H9 (cell line): ENCODE results near the gene FOXF1. TPM values are rescaled to one million over a fixed set of nuclear protein-coding genes. Genes with fewer than 3 reads are reported as not detected.

ENCODE experiments used
- DNase-seq: peaks from one replicate; pipeline ENCODE4 v3.0.0-alpha.2; 2017
- H2AFZ ChIP-seq: one replicate; pipeline ENCODE4 v1.6.1; 2013; ENCODE audit warnings: mild to moderate bottlenecking, low read length, control low read depth, moderate library complexity
- H2AK5ac ChIP-seq: 2 replicates; pipeline ENCODE4 v1.6.1; 2013; ENCODE audit warnings: low read length, control low read depth, mixed read lengths; ENCODE audit not compliant: insufficient read length
- H2BK120ac ChIP-seq: one replicate; pipeline ENCODE4 v1.6.1; 2013; ENCODE audit warnings: low read depth, mild to moderate bottlenecking, low read length, control low read depth, inconsistent platforms; ENCODE audit not compliant: poor library complexity, severe bottlenecking
- H2BK12ac ChIP-seq: 2 replicates; pipeline ENCODE4 v1.6.1; 2013; ENCODE audit warnings: low read length, control low read depth, mixed read lengths, low read depth; ENCODE audit not compliant: insufficient read length
- H2BK15ac ChIP-seq: 2 replicates; pipeline ENCODE4 v1.6.1; 2013; ENCODE audit warnings: low read depth, low read length, control low read depth
- H2BK20ac ChIP-seq: one replicate; pipeline ENCODE4 v1.6.1; 2013; ENCODE audit warnings: low read depth, mild to moderate bottlenecking, low read length, control low read depth, inconsistent platforms; ENCODE audit not compliant: poor library complexity, severe bottlenecking
- H2BK5ac ChIP-seq: 2 replicates; pipeline ENCODE4 v1.6.1; 2013; ENCODE audit warnings: low read length, control low read depth, mixed read lengths; ENCODE audit not compliant: insufficient read length
- H3K14ac ChIP-seq: 2 replicates; pipeline ENCODE4 v1.6.1; 2013; ENCODE audit warnings: low read length, control low read depth; ENCODE audit not compliant: insufficient read depth
- H3K18ac ChIP-seq: 2 replicates; pipeline ENCODE4 v1.6.1; 2013; ENCODE audit warnings: low read depth, mild to moderate bottlenecking, mixed read lengths, low read length, control low read depth; ENCODE audit not compliant: insufficient read length
- H3K23ac ChIP-seq: 2 replicates; pipeline ENCODE4 v1.6.1; 2013; ENCODE audit warnings: low read length, control low read depth, mixed read lengths, low read depth; ENCODE audit not compliant: insufficient read length
- H3K23me2 ChIP-seq: 2 replicates; pipeline ENCODE4 v1.6.1; 2013; ENCODE audit warnings: low read depth, mild to moderate bottlenecking, mixed read lengths, low read length, control low read depth; ENCODE audit not compliant: insufficient read length, poor library complexity, severe bottlenecking
- H3K27ac ChIP-seq: 2 replicates; pipeline ENCODE4 v1.5.1; 2013; ENCODE audit warnings: low read length, control low read depth, mixed read lengths, low read depth; ENCODE audit not compliant: insufficient read length
- H3K27me3 ChIP-seq: 2 replicates; pipeline ENCODE4 v1.6.1; 2013; ENCODE audit warnings: low read length, control low read depth, inconsistent platforms; ENCODE audit not compliant: insufficient read depth
- H3K4ac ChIP-seq: 2 replicates; pipeline ENCODE4 v1.6.1; 2013; ENCODE audit warnings: low read depth, mild to moderate bottlenecking, control low read depth, inconsistent platforms, low read length, moderate library complexity
- H3K4me1 ChIP-seq: 2 replicates; pipeline ENCODE4 v1.6.1; 2013; ENCODE audit warnings: low read length, control low read depth, inconsistent platforms; ENCODE audit not compliant: insufficient read depth
- H3K4me2 ChIP-seq: 2 replicates; pipeline ENCODE4 v1.6.1; 2013; ENCODE audit warnings: low read length, control low read depth, mixed read lengths; ENCODE audit not compliant: insufficient read length, insufficient read depth
- H3K56ac ChIP-seq: 2 replicates; pipeline ENCODE4 v1.6.1; 2013; ENCODE audit warnings: low read depth, mild to moderate bottlenecking, mixed read lengths, low read length, control low read depth; ENCODE audit not compliant: insufficient read length
- H3K79me1 ChIP-seq: 2 replicates; pipeline ENCODE4 v1.6.1; 2013; ENCODE audit warnings: low read depth, mild to moderate bottlenecking, moderate library complexity, low read length, control low read depth, inconsistent platforms; ENCODE audit not compliant: insufficient read depth, poor library complexity, severe bottlenecking
- H3K79me2 ChIP-seq: 2 replicates; pipeline ENCODE4 v1.6.1; 2013; ENCODE audit warnings: low read length, control low read depth, inconsistent platforms; ENCODE audit not compliant: insufficient read depth
- H3K9ac ChIP-seq: 2 replicates; pipeline ENCODE4 v1.6.1; 2013; ENCODE audit warnings: low read length, control low read depth, mixed read lengths; ENCODE audit not compliant: insufficient read length; ENCODE audit errors: extremely low read depth
- H3K9me3 ChIP-seq: one replicate; pipeline ENCODE4 v1.6.1; 2013; ENCODE audit warnings: low read depth, low read length, inconsistent platforms; ENCODE audit not compliant: control insufficient read depth
- H3T11ph ChIP-seq: one replicate; pipeline ENCODE4 v1.6.1; 2013; ENCODE audit warnings: mild to moderate bottlenecking, low read length, control low read depth, inconsistent platforms
- H4K20me1 ChIP-seq: one replicate; pipeline ENCODE4 v1.6.1; 2013; ENCODE audit not compliant: control insufficient read depth, insufficient read length, insufficient read depth
- H4K5ac ChIP-seq: 2 replicates; pipeline ENCODE4 v1.6.1; 2013; ENCODE audit warnings: low read depth, mild to moderate bottlenecking, mixed read lengths, low read length, control low read depth; ENCODE audit not compliant: insufficient read length
- H4K8ac ChIP-seq: replicated peaks from 2 replicates; pipeline ENCODE4 v1.6.1; 2013; ENCODE audit warnings: low read length, control low read depth, mixed read lengths, low read depth; ENCODE audit not compliant: insufficient read length
- H4K91ac ChIP-seq: 2 replicates; pipeline ENCODE4 v1.6.1; 2013; ENCODE audit warnings: low read depth, mild to moderate bottlenecking, moderate library complexity, mixed read lengths, low read length, control low read depth; ENCODE audit not compliant: insufficient read length
- H3K27ac Mint-ChIP-seq, 3 experiments: 2 replicates in 2 of 3; 3 replicates in 1 of 3; pipeline ENCODE4 v1.8.0; 2020 to 2021; ENCODE audit warnings: mixed read lengths in 3 of 3, mild to moderate bottlenecking in 1 of 3, moderate library complexity in 1 of 3
- H3K27me3 Mint-ChIP-seq: 2 replicates; pipeline ENCODE4 v1.8.0; 2021; ENCODE audit warnings: low read depth, mild to moderate bottlenecking, moderate library complexity, mixed read lengths
- H3K36me3 Mint-ChIP-seq, 3 experiments: 2 replicates in 2 of 3; 3 replicates in 1 of 3; pipeline ENCODE4 v1.8.0; 2020 to 2021; ENCODE audit warnings: low read depth in 3 of 3, mixed read lengths in 3 of 3; ENCODE audit not compliant: insufficient read depth in 1 of 3
- H3K4me1 Mint-ChIP-seq, 2 experiments: 2 replicates each; pipeline ENCODE4 v1.8.0; 2020; ENCODE audit warnings: mixed read lengths in 2 of 2
- H3K4me3 Mint-ChIP-seq, 2 experiments: 2 replicates in 1 of 2; 3 replicates in 1 of 2; pipeline ENCODE4 v1.8.0; 2020 to 2021; ENCODE audit warnings: mild to moderate bottlenecking in 2 of 2, mixed read lengths in 2 of 2, moderate library complexity in 1 of 2
- H3K9me3 Mint-ChIP-seq, 2 experiments: 2 replicates in 1 of 2; 3 replicates in 1 of 2; pipeline ENCODE4 v1.8.0; 2020; ENCODE audit warnings: mild to moderate bottlenecking in 2 of 2, mixed read lengths in 2 of 2, moderate library complexity in 1 of 2
- CTCF ChIP-seq: fragments of 200-600 bp; sonication (generic); conservative IDR thresholded peaks from 3 replicates; pipeline ENCODE4 v1.8.0; 2021; ENCODE audit warnings: antibody characterized with exemption, mild to moderate bottlenecking
- WGBS: extraction: QIAGEN DNeasy Blood & Tissue Kit; methylation state at CpG from one replicate; pipeline ENCODE4 v1.1.7; 2013; ENCODE audit warnings: missing lambda C conversion rate, low lambda C conversion rate, mixed read lengths; ENCODE audit not compliant: insufficient read length; ENCODE audit errors: extremely low coverage; 5-methylcytosine and 5-hydroxymethylcytosine counted together
- total RNA-seq: library from RNA; stranded (reverse); gene quantifications from 2 replicates; pipeline ENCODE4 v1.2.1, GENCODE V29; 2021

The FOXF1 gene
- total RNA-seq, 1 experiment from 2014 or later: not detected

- Histone ChIP-seq H3K27ac (no peak overlapping the region), H2BK5ac (no peak overlapping the region), H4K20me1 (no peaks in the 10 kb centered on the region), H2BK120ac (no peak overlapping the region), H3K27me3 (no peaks in the 10 kb centered on the region), H4K5ac (no peak overlapping the region), H3K9ac (no peak overlapping the region), H3K56ac (no peak overlapping the region), H3K23ac (no peak overlapping the region), H3K79me1 (no peaks in the 10 kb centered on the region), H3K4ac (no peak overlapping the region), H4K91ac (no peak overlapping the region), H3K4me2 (no peak overlapping the region), H3K18ac (no peak overlapping the region), H3K9me3 (no peaks in the 10 kb centered on the region), H4K8ac (no peak overlapping the region), H3T11ph (no peak overlapping the region), H2AK5ac (no peak overlapping the region), H2BK12ac (no peak overlapping the region), H3K79me2 (no peaks in the 10 kb centered on the region), H3K14ac (no peak overlapping the region; the same call in 1 of the 2 replicates), H2BK20ac (no peak overlapping the region), H2AFZ (no peak overlapping the region), H2BK15ac (no peak overlapping the region), H3K4me1 (no peaks in the 10 kb centered on the region), H3K23me2 (no peaks in the 10 kb centered on the region)
- DNase-seq: no peak
- Mint-ChIP-seq H3K36me3 (no peaks in the 10 kb centered on the region; a peak in 2 of 7 replicates), H3K27ac (no peak overlapping the region), H3K4me1 (no peaks in the 10 kb centered on the region), H3K9me3 (no peaks in the 10 kb centered on the region), H3K4me3 (no peak overlapping the region), H3K27me3 (peaks cover 6% of the 10 kb centered on the region)
- WGBS: no CpG with 5 or more reads among the region's 12 CpGs
- TF ChIP-seq CTCF: no peak
These were observed 35.2 kb downstream of the FOXF1 start for GRCh38 chr16:86545481-86545880.
